MM.1S (cell line): Measurements from ENCODE around the gene MGST3.

ENCODE experiments used
- EZH2phosphoT487 ChIP-seq: fragments of 300-600 bp; sonication (generic); IDR thresholded peaks from 2 replicates; pipeline ENCODE4 v1.6.1; 2018; ENCODE audit warnings: antibody characterized with exemption, low read length
- TF ChIP-seq, protein P1 (sequence below): fragments of 300-600 bp; sonication (generic); IDR thresholded peaks from 2 replicates; pipeline ENCODE4 v1.5.1; 2016; ENCODE audit warnings: antibody characterized with exemption, low read length, mixed read lengths

DNA sequence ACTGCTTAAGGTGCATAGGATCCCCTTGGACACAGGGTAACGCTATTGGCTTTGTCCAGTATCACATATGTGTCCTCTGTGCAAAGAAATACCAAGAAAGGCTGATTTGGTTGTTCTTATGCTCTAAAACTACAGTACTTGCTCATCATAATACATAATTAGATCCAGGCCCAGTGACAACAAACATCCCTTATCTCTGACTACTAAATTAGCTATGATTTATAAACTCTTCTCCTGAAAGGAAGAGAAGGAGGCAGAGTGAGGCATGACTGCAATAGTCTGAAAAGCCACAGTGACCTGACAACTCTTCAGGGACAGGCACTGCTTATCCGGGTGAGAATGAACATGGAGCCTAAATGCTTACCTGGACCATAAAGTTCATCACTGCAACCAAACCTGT lies 30.7 kb downstream of the MGST3 start:
- TF ChIP-seq, protein P1, sequence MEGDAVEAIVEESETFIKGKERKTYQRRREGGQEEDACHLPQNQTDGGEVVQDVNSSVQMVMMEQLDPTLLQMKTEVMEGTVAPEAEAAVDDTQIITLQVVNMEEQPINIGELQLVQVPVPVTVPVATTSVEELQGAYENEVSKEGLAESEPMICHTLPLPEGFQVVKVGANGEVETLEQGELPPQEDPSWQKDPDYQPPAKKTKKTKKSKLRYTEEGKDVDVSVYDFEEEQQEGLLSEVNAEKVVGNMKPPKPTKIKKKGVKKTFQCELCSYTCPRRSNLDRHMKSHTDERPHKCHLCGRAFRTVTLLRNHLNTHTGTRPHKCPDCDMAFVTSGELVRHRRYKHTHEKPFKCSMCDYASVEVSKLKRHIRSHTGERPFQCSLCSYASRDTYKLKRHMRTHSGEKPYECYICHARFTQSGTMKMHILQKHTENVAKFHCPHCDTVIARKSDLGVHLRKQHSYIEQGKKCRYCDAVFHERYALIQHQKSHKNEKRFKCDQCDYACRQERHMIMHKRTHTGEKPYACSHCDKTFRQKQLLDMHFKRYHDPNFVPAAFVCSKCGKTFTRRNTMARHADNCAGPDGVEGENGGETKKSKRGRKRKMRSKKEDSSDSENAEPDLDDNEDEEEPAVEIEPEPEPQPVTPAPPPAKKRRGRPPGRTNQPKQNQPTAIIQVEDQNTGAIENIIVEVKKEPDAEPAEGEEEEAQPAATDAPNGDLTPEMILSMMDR: no peak
- TF ChIP-seq EZH2phosphoT487: no peak
